BJ (cell line): Measurements from ENCODE around the gene EXOC3. TPM values are rescaled to one million over a fixed set of nuclear protein-coding genes. Genes with fewer than 3 reads are reported as not detected.

ENCODE experiments used
- CTCF ChIA-PET: fragments of 350-600 bp; formaldehyde crosslinking; extraction: SDS; loops from one replicate; lab custom pipeline; 2021; ENCODE audit warnings: antibody characterized with exemption, inconsistent platforms; lab: Yijun Ruan, JAX
- POLR2A ChIA-PET: fragments of 300-600 bp; sonication (Branson Sonifier 250); formaldehyde crosslinking; extraction: SDS; loops from one replicate; lab custom pipeline; 2021; ENCODE audit warnings: antibody characterized with exemption; lab: Charles Lee
- DNase-seq: peaks from one replicate; pipeline ENCODE4 v3.0.0-alpha.2; 2011; ENCODE audit warnings: low read depth
- H3K27me3 ChIP-seq: 2 replicates; pipeline ENCODE4 v1.6.0; 2011; ENCODE audit warnings: low read length; ENCODE audit not compliant: control insufficient read depth, insufficient read depth
- H3K36me3 ChIP-seq: 2 replicates; pipeline ENCODE4 v1.5.1; 2011; ENCODE audit warnings: low read length; ENCODE audit not compliant: control insufficient read depth, insufficient read depth
- H3K4me3 ChIP-seq: 2 replicates; pipeline ENCODE4 v1.5.1; 2011; ENCODE audit warnings: low read depth, mild to moderate bottlenecking, control low read depth, low read length
- polyA plus RNA-seq: library from polyadenylated mRNA; depleted of rRNA; stranded (reverse); fragments of >200 nt; gene quantifications from 2 replicates; pipeline ENCODE4 v1.2.3, GENCODE V29; 2011
- TF ChIP-seq, protein P1 (sequence below): IDR thresholded peaks from 2 replicates; pipeline ENCODE4 v1.5.1; 2011; ENCODE audit warnings: low read depth, mild to moderate bottlenecking, control low read depth, inconsistent platforms, low read length, moderate library complexity; ENCODE audit not compliant: insufficient read depth

EXOC3 gene
- polyA plus RNA-seq, 1 experiment: 32.1 TPM

DNA sequence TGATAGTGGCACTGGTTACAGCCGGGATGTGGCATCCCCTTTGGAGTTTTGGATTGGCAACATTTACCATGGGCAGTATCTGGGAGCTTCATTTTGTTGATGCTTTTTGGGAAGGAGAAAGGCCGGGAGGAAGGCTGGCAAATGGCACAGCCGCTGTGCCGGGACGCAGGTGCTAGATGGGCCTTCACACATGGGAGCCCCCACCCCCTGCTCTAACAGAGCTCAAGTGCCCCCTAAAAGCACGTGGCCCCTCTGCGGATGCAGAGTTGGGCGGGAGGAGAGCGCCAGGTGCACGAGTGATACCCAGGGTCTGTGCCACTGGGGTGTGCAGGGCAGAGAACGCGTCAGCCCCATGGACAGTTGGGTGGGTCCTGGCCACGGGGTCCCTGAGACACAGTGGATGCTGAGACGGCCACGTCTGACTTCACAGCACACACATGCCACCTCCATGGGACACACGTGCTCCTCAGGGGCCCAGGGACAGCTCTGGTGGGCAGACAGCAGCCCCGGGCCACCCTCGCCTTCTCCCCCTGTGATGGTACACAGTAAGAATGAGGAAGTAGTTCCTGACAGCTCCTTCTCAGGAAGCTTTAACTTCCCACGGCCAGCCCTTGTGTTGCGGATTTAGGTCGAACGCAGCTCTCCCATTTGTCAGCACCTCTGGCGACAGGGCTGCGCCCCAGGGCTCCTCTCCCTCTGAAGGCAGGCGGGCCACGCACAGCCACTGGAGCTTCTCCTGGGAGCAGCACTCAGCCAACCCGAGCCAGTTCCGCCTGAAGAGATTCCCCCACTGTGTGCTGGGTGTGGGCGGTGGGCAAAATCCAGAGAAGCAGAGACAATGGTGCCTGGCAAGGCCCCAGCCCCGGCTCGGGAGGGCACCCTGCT, 70.5 kb downstream of the EXOC3 start:
- no peaks in the 10 kb centered on the region for H3K36me3 ChIP-seq
- ChIA-PET CTCF (interaction anchor here (0.6 kb wide), 1 partner anchor 38 kb away, joined by 3 read pairs; no protein-coding TSS in a partner anchor), POLR2A (no interaction called here)
- DNase-seq: no peak
- H3K4me3 ChIP-seq: no peak overlapping the region
- TF ChIP-seq, protein P1, sequence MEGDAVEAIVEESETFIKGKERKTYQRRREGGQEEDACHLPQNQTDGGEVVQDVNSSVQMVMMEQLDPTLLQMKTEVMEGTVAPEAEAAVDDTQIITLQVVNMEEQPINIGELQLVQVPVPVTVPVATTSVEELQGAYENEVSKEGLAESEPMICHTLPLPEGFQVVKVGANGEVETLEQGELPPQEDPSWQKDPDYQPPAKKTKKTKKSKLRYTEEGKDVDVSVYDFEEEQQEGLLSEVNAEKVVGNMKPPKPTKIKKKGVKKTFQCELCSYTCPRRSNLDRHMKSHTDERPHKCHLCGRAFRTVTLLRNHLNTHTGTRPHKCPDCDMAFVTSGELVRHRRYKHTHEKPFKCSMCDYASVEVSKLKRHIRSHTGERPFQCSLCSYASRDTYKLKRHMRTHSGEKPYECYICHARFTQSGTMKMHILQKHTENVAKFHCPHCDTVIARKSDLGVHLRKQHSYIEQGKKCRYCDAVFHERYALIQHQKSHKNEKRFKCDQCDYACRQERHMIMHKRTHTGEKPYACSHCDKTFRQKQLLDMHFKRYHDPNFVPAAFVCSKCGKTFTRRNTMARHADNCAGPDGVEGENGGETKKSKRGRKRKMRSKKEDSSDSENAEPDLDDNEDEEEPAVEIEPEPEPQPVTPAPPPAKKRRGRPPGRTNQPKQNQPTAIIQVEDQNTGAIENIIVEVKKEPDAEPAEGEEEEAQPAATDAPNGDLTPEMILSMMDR: no peak
- H3K27me3 ChIP-seq: peaks cover 16% of the 10 kb centered on the region

DNA sequence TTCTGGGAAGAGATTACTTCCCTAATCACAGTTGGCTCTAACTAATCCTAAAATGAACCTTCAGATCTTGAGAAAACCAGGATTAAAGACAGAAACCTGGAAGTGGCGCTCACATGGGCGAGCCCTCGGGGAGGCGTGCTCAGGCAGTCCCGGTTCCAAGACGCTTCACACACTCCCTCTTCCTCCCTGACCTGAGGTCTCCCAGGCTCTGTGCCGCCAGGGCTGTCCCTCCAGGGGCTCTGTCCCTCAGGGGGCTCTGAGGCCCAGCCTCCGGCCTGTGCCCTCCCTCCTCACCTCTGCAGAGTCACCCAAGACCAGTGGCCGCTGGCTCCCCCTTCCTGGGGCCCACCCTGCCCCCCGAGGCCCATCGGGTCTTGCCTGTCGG, 71.1 kb downstream of the EXOC3 start:
- ChIA-PET POLR2A (interaction anchor here (0.5 kb wide), 1 partner anchor 100 kb away, joined by 6 read pairs; no protein-coding TSS in a partner anchor), CTCF (no interaction called here)
- no peak for DNase-seq
- H3K27me3 ChIP-seq: peaks cover 16% of the 10 kb centered on the region
- TF ChIP-seq, protein P1: no peak
- no peaks in the 10 kb centered on the region for H3K36me3 ChIP-seq
- no peak overlapping the region for H3K4me3 ChIP-seq

DNA sequence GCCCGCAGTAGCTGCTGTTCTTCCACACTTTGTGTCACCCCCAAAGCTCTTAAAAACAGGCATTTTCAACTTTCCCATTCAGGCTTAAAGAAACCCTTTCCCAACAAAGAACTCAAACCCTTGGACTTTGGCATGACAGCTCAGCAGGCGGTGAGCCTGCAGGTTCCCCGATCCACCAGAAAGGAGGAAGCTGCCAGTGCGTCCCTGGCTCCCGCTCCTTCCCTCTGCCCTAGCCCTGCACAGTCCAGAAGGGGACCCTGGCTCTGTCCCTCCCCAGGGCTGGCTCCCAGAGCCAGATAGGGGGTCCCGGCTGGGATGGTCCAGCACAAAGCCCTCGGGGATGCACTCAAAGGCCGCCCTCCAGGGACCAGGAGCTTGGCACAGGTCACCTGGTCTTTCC, 71.7 kb downstream of the EXOC3 start:
- TF ChIP-seq, protein P1: no peak
- H3K4me3 ChIP-seq: no peak overlapping the region
- CTCF ChIA-PET: no interaction called here
- no peaks in the 10 kb centered on the region for H3K36me3 ChIP-seq
- POLR2A ChIA-PET: interaction anchor here (0.5 kb wide), 1 partner anchor 100 kb away, joined by 6 read pairs; no protein-coding TSS in a partner anchor
- H3K27me3 ChIP-seq: peaks cover 16% of the 10 kb centered on the region
- DNase-seq: no peak

DNA sequence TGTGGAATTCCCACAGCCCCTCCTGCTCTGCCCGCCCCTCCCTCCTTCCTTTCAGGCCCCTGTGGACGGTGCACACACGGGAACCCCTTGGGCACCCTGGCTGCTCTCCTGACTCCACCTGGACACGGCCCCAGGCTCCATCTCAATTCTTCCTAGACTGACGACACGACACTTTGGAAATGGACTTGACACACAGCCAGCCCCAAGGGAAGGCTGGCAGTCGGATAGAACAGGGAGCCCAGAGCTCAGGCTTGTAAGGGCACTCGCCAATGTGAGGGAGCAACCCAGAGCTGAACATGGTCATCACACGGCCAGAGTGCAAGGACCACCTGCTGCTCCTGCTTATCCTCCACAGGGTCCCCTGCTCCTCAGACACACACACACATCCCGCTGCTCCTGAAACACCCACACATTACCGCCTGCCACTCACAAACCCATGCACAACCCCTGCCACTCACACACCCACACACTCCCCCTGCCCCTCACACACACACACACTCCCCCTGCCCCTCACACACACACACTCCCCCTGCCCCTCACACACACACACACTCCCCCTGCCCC, 72.4 kb downstream of the EXOC3 start:
- POLR2A ChIA-PET: no interaction called here
- DNase-seq: no peak
- no peak overlapping the region for H3K4me3 ChIP-seq
- no peaks in the 10 kb centered on the region for H3K36me3 ChIP-seq
- CTCF ChIA-PET: no interaction called here
- peaks cover 16% of the 10 kb centered on the region for H3K27me3 ChIP-seq
- TF ChIP-seq, protein P1: no peak

DNA sequence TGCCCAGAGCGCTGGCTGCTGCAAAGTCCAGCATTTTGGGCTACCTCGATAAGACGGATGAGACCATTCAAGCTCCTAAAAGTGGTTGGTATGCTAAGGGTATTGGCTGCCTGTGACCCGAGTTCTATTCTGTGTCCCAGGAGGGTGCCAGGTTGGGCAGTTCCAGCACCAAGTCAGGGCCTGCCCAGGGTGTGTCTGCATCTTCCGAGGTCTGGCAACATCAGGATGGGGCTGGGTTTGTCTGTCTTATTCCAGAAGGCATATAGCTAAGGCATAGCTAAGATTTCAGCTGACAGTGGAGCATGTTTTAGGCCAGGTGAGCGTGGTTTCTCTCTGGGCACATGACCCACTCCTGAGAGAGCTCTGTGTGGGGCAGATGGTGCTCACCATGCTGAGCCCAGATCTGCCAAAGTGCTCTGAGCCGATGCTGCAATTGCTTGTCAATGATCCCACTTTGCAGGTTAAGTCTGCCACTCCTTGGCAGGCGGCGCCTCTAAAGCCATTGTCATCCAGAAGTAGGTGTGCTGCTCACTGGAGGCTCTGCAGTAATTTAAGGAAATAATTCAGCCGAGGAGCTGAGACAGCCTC, 73.5 kb downstream of the EXOC3 start:
- TF ChIP-seq, protein P1: no peak
- peaks cover 18% of the 10 kb centered on the region for H3K27me3 ChIP-seq
- CTCF ChIA-PET: no interaction called here
- DNase-seq: no peak
- POLR2A ChIA-PET: no interaction called here
- no peaks in the 10 kb centered on the region for H3K36me3 ChIP-seq
- no peak overlapping the region for H3K4me3 ChIP-seq
